C4-2B (cell line): ENCODE measurements around the gene AIP.

Experiments
- ZFX ChIP-seq: fragments of 450-650 bp; IDR thresholded peaks from 2 replicates; pipeline ENCODE4 v1.6.1; 2017
- TF ChIP-seq, protein P1 (sequence below): fragments of 450-650 bp; conservative IDR thresholded peaks from 2 replicates; pipeline ENCODE4 v1.5.1; 2017; ENCODE audit warnings: mild to moderate bottlenecking

DNA sequence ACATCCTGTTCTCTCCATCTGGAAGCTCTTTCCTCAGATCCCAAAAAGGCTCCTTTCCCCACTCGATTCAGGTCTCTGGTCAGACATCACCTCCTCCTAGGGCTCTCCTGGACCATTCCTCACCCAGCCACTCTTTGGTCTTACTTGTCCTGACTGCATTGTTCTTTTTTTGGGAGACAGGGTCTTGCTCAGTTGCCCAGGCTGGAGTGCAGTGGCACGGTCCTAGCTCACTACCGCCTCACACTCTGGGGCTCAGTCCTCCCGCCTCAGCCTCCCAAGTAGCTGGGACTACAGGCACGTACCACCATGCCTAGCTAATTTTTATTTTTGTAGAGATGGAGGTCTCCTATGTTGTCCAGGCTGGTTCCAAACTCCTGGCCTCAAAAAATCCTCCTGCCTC, 37.3 kb upstream of the AIP start:
- TF ChIP-seq, protein P1, sequence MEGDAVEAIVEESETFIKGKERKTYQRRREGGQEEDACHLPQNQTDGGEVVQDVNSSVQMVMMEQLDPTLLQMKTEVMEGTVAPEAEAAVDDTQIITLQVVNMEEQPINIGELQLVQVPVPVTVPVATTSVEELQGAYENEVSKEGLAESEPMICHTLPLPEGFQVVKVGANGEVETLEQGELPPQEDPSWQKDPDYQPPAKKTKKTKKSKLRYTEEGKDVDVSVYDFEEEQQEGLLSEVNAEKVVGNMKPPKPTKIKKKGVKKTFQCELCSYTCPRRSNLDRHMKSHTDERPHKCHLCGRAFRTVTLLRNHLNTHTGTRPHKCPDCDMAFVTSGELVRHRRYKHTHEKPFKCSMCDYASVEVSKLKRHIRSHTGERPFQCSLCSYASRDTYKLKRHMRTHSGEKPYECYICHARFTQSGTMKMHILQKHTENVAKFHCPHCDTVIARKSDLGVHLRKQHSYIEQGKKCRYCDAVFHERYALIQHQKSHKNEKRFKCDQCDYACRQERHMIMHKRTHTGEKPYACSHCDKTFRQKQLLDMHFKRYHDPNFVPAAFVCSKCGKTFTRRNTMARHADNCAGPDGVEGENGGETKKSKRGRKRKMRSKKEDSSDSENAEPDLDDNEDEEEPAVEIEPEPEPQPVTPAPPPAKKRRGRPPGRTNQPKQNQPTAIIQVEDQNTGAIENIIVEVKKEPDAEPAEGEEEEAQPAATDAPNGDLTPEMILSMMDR, result no peak
- TF ChIP-seq ZFX, result no peak
